PFSK-1 (cell line): ENCODE data around the gene TMEM120B.

Experiments used
- FOXP2 ChIP-seq: optimal IDR thresholded peaks from 2 replicates; pipeline ENCODE3; 2011; ENCODE audit warnings: borderline replicate concordance, control low read depth, inconsistent platforms; ENCODE audit not compliant: insufficient read depth; ENCODE audit errors: extremely low read length, extremely low read depth
- POLR2AphosphoS5 ChIP-seq: IDR thresholded peaks from 2 replicates; pipeline ENCODE4 v1.6.1; 2012; ENCODE audit warnings: low read depth, mild to moderate bottlenecking, control low read depth, low read length, moderate library complexity
- SIN3A ChIP-seq: IDR thresholded peaks from 2 replicates; pipeline ENCODE4 v1.6.1; 2012; ENCODE audit warnings: mild to moderate bottlenecking, low read length, moderate library complexity, borderline replicate concordance; ENCODE audit not compliant: insufficient read depth
- TAF1 ChIP-seq: IDR thresholded peaks from 2 replicates; pipeline ENCODE4 v1.6.1; 2012; ENCODE audit warnings: low read length, control low read depth, borderline replicate concordance; ENCODE audit not compliant: insufficient read depth
- TF ChIP-seq, protein P1 (sequence below), 2 experiments: IDR thresholded peaks; 2 replicates each; pipeline versions ENCODE4 v1.6.1 to v1.8.0; 2011 to 2012; ENCODE audit warnings: low read depth in 2 of 2, low read length in 2 of 2, control low read depth in 1 of 2, inconsistent platforms in 1 of 2, mild to moderate bottlenecking in 1 of 2, moderate library complexity in 1 of 2; ENCODE audit not compliant: insufficient read depth in 1 of 2

TMEM120B gene

DNA sequence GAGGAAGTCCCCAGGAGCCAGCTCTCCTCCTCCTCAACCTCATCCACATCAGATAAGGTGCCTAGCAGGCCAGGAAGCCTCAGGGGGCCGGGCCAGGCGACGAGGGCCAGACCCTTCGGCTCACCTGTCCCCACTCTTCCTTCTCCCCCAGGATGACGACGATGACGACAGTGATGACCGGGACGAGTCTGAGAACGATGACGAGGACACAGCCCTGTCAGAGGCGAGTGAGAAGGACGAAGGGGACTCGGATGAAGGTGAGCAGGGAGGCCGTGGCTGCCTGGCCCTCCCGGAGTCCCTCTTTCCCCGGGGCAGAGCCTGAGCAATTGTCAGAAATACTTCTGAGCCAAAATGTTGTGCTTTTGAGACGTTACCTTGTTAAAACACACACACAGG is 105.1 kb downstream of the TMEM120B start:
- TF ChIP-seq SIN3A, result no peak
- no peak for TF ChIP-seq POLR2AphosphoS5
- no peak for TF ChIP-seq FOXP2
- TF ChIP-seq, protein P1, sequence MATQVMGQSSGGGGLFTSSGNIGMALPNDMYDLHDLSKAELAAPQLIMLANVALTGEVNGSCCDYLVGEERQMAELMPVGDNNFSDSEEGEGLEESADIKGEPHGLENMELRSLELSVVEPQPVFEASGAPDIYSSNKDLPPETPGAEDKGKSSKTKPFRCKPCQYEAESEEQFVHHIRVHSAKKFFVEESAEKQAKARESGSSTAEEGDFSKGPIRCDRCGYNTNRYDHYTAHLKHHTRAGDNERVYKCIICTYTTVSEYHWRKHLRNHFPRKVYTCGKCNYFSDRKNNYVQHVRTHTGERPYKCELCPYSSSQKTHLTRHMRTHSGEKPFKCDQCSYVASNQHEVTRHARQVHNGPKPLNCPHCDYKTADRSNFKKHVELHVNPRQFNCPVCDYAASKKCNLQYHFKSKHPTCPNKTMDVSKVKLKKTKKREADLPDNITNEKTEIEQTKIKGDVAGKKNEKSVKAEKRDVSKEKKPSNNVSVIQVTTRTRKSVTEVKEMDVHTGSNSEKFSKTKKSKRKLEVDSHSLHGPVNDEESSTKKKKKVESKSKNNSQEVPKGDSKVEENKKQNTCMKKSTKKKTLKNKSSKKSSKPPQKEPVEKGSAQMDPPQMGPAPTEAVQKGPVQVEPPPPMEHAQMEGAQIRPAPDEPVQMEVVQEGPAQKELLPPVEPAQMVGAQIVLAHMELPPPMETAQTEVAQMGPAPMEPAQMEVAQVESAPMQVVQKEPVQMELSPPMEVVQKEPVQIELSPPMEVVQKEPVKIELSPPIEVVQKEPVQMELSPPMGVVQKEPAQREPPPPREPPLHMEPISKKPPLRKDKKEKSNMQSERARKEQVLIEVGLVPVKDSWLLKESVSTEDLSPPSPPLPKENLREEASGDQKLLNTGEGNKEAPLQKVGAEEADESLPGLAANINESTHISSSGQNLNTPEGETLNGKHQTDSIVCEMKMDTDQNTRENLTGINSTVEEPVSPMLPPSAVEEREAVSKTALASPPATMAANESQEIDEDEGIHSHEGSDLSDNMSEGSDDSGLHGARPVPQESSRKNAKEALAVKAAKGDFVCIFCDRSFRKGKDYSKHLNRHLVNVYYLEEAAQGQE (IDR thresholded peaks at IDR 0.05; ENCODE audit: insufficient read depth in 1 of 2, low read depth in 2 of 2, low read length in 2 of 2), result no peak
- TF ChIP-seq TAF1, result no peak

DNA sequence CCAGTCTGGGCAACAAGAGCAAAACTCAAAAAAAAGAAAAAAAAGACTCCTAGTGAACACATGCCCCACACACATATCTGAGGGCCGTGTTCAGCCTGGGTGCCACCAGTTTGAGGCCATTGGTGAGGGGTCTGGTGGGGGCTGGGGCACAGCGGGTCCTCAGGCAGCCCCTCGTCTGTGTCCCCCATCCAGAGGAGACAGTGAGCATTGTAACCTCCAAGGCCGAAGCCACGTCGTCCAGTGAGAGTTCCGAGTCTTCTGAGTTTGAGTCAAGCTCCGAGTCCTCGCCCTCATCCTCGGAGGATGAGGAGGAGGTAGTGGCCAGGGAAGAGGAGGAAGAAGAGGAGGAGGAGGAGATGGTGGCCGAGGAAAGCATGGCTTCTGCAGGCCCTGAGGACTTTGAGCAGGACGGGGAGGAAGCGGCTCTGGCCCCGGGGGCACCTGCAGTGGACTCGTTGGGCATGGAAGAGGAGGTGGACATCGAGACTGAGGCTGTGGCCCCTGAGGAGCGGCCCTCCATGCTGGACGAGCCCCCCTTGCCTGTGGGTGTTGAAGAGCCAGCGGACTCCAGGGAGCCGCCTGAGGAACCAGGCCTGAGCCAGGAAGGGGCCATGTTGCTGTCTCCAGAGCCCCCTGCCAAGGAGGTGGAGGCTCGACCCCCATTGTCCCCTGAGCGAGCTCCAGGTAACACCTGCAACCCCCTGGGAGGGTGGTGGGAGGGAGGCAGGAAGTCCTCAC is 106.8 kb downstream of the TMEM120B start:
- TF ChIP-seq, protein P1 (IDR thresholded peaks at IDR 0.05; ENCODE audit: insufficient read depth in 1 of 2, low read depth in 2 of 2, low read length in 2 of 2), result no peak
- no peak for TF ChIP-seq SIN3A
- TF ChIP-seq POLR2AphosphoS5, result no peak
- no peak for TF ChIP-seq TAF1
- TF ChIP-seq FOXP2, result no peak

DNA sequence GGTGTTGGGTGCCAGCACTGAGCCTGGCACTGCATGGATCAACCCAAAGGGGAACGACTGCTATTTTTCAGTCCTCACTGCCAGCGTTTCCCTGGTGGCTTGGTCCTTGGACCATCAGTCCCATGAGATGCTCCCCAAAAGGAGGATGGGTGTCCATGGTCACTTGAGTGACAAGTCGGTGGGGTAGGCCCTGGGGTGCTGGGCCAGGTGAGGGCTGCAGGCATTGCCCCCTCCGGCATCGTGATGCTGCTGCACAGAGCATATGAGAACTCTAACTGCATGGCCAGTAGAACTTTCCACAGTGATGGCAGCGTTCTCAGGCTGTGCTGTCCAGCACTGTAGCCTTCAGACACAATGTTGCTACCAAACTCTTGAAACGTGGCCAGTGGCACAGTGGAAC is 107.5 kb downstream of the TMEM120B start:
- TF ChIP-seq, protein P1 (IDR thresholded peaks at IDR 0.05; ENCODE audit: insufficient read depth in 1 of 2, low read depth in 2 of 2, low read length in 2 of 2), result no peak
- TF ChIP-seq TAF1 (no peak), FOXP2 (no peak), SIN3A (no peak), POLR2AphosphoS5 (no peak)

DNA sequence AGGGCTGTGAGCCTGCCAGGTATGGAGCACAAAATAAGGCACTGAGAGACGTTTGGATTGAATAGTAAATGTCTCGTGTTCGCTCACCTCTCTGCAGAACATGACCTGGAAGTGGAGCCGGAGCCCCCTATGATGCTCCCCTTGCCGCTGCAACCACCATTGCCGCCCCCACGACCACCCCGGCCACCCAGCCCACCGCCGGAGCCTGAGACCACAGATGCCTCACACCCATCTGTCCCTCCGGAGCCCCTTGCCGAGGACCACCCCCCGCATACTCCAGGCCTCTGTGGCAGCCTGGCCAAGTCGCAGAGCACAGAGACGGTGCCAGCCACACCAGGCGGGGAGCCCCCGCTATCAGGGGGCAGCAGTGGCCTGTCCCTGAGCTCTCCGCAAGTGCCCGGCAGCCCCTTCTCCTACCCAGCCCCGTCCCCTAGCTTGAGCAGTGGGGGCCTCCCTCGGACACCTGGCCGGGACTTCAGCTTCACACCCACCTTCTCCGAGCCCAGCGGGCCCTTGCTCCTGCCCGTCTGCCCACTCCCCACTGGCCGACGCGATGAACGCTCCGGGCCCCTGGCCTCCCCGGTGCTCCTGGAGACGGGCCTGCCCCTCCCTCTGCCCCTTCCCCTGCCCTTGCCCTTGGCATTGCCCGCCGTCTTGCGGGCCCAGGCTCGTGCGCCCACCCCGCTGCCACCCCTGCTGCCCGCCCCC is 110.0 kb downstream of the TMEM120B start:
- TF ChIP-seq SIN3A (no peak), TAF1 (no peak), FOXP2 (no peak), POLR2AphosphoS5 (no peak)
- TF ChIP-seq, protein P1 (IDR thresholded peaks at IDR 0.05; ENCODE audit: insufficient read depth in 1 of 2, low read depth in 2 of 2, low read length in 2 of 2), result no peak

DNA sequence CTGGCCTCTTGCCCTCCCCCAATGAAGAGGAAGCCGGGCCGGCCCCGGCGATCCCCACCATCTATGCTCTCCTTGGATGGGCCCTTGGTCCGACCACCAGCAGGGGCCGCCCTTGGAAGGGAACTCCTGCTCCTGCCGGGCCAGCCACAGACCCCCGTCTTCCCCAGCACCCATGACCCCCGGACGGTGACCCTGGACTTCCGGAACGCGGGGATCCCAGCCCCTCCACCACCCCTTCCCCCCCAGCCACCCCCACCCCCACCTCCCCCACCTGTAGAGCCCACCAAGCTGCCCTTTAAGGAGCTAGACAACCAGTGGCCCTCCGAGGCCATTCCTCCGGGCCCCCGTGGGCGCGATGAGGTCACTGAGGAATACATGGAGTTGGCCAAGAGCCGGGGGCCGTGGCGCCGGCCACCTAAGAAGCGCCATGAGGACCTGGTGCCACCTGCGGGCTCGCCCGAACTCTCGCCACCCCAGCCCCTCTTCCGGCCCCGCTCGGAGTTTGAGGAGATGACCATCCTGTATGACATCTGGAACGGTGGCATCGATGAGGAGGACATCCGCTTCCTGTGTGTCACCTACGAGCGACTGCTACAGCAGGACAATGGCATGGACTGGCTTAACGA is 110.7 kb downstream of the TMEM120B start:
- TF ChIP-seq POLR2AphosphoS5 (no peak), TAF1 (no peak), SIN3A (no peak), FOXP2 (no peak)
- TF ChIP-seq, protein P1 (IDR thresholded peaks at IDR 0.05; ENCODE audit: insufficient read depth in 1 of 2, low read depth in 2 of 2, low read length in 2 of 2), result no peak
